HG03460 (cell line): ENCODE results near the gene TMEM165.

Experiments
- ATAC-seq: cut with Tn5 transposase; IDR thresholded peaks from one replicate; pipeline ENCODE4 v1.9.1; 2021; ENCODE audit not compliant: unreplicated experiment

The TMEM165 gene

GRCh38 chr4:55447831-55448230 lies 52.1 kb downstream of the TMEM165 start:
- no peak for ATAC-seq

- ATAC-seq: no peak
These were observed 54.8 kb downstream of the TMEM165 start for GRCh38 chr4:55450566-55450965.

GRCh38 chr4:55458164-55458563 lies 62.4 kb downstream of the TMEM165 start:
- no peak for ATAC-seq

- no peak for ATAC-seq
These were observed 62.9 kb downstream of the TMEM165 start for GRCh38 chr4:55458611-55459010.

GRCh38 chr4:55466001-55466400 lies 70.2 kb downstream of the TMEM165 start:
- no peak for ATAC-seq

- ATAC-seq: no peak
These were observed 73.0 kb downstream of the TMEM165 start for GRCh38 chr4:55468724-55469123.

- no peak for ATAC-seq
These were observed 74.2 kb downstream of the TMEM165 start for GRCh38 chr4:55469979-55470378.
